Naive B cell (primary cell): ENCODE measurements around the gene NAA25. TPM values are rescaled to one million over a fixed set of nuclear protein-coding genes. Genes with fewer than 3 reads are reported as not detected.
A peak's percentile ranks its signal among the peaks of the same experiment; 100 is the strongest.
"Not testable (repeated sequence)": the region's sequence is repeated elsewhere in the genome, so short reads cannot be mapped to it uniquely, and the experiment has no call there.

Experiments used
- ATAC-seq, 2 donors: fragments of 150-1000 bp; cut with Tn5 transposase; 2 replicates each; pipeline ENCODE4 v1.10.0; 2021; ENCODE audit warnings: low read depth in 2 of 2, mild to moderate bottlenecking in 2 of 2, moderate library complexity in 2 of 2
- DNase-seq: peaks from one replicate; pipeline ENCODE4 v3.0.0; 2022
- H3K27ac Mint-ChIP-seq, 6 donors: one replicate each; pipeline ENCODE4 v1.8.0; 2020 to 2022; ENCODE audit warnings: mild to moderate bottlenecking in 6 of 6, mixed read lengths in 6 of 6, moderate library complexity in 5 of 6, inconsistent platforms in 2 of 6
- H3K27me3 Mint-ChIP-seq, 3 donors: one replicate each; pipeline ENCODE4 v1.8.0; 2021 to 2022; ENCODE audit warnings: mixed read lengths in 3 of 3, mild to moderate bottlenecking in 1 of 3
- H3K36me3 Mint-ChIP-seq, 2 donors: one replicate each; pipeline ENCODE4 v1.8.0; 2020 to 2022; ENCODE audit warnings: mixed read lengths in 2 of 2, inconsistent platforms in 1 of 2, mild to moderate bottlenecking in 1 of 2
- H3K4me1 Mint-ChIP-seq, 3 donors: one replicate each; pipeline ENCODE4 v1.8.0; 2020 to 2022; ENCODE audit warnings: mixed read lengths in 3 of 3, inconsistent platforms in 1 of 3, mild to moderate bottlenecking in 1 of 3, moderate library complexity in 1 of 3
- H3K4me3 Mint-ChIP-seq, 8 donors: one replicate each; pipeline ENCODE4 v1.8.0; 2020 to 2022; ENCODE audit warnings: mild to moderate bottlenecking in 8 of 8, mixed read lengths in 8 of 8, moderate library complexity in 8 of 8, inconsistent platforms in 2 of 8
- H3K9me3 Mint-ChIP-seq, 7 donors: one replicate each; pipeline ENCODE4 v1.8.0; 2020 to 2022; ENCODE audit warnings: mixed read lengths in 7 of 7, mild to moderate bottlenecking in 5 of 7, inconsistent platforms in 2 of 7, moderate library complexity in 1 of 7
- polyA plus RNA-seq, 6 donors: library from polyadenylated mRNA; unstranded; fragments of 300-500 nt; fragmentation: Illumina TruSeq; gene quantifications; one replicate each; pipeline ENCODE4 v1.2.3, GENCODE V29; 2021; ENCODE audit warnings: low read depth in 6 of 6

The NAA25 gene
- polyA plus RNA-seq, 6 donors from 2014 or later = 8.8 to 16.8 (median 10.2) TPM

- H3K27me3 Mint-ChIP-seq = no peaks in the 10 kb centered on the region
- peaks cover 8 to 26% of the 10 kb centered on the region in 2 donors for H3K36me3 Mint-ChIP-seq
- ATAC-seq (no peak), DNase-seq (no peak)
- peak overlapping the region in 4 of 6 donors; percentile 5 to 64 (median 30) for H3K27ac Mint-ChIP-seq
- H3K9me3 Mint-ChIP-seq = no peaks in the 10 kb centered on the region
- peaks cover 0 to 4% (median 0%) of the 10 kb centered on the region in 3 donors for H3K4me1 Mint-ChIP-seq
- H3K4me3 Mint-ChIP-seq = no peak overlapping the region
Observed at GRCh38 chr12:112087055-112087850, 21.3 kb downstream of the NAA25 start.

GRCh38 chr12:112066566-112066965 is 42.0 kb downstream of the NAA25 start:
- no peak for DNase-seq
- Mint-ChIP-seq H3K4me1 (no peaks in the 10 kb centered on the region), H3K4me3 (no peak overlapping the region), H3K27ac (peak overlapping the region in 3 of 6 donors; percentile 56 to 68 (median 64)), H3K9me3 (no peaks in the 10 kb centered on the region), H3K27me3 (no peaks in the 10 kb centered on the region), H3K36me3 (peaks cover 13 to 19% of the 10 kb centered on the region in 2 donors)
- no peak for ATAC-seq

- ATAC-seq (no peak), DNase-seq (no peak)
- H3K9me3 Mint-ChIP-seq = no peaks in the 10 kb centered on the region
- no peak overlapping the region for H3K4me3 Mint-ChIP-seq
- peaks cover 13 to 16% of the 10 kb centered on the region in 2 donors for H3K36me3 Mint-ChIP-seq
- no peaks in the 10 kb centered on the region for H3K27me3 Mint-ChIP-seq
- no peaks in the 10 kb centered on the region for H3K4me1 Mint-ChIP-seq
- H3K27ac Mint-ChIP-seq = no peak overlapping the region
Observed at GRCh38 chr12:112063273-112063672, 45.3 kb downstream of the NAA25 start.

- no peak overlapping the region for H3K4me3 Mint-ChIP-seq
- no peak for ATAC-seq
- no peaks in the 10 kb centered on the region for H3K9me3 Mint-ChIP-seq
- H3K36me3 Mint-ChIP-seq = peaks cover 2 to 11% of the 10 kb centered on the region in 2 donors
- H3K27me3 Mint-ChIP-seq = no peaks in the 10 kb centered on the region
- H3K4me1 Mint-ChIP-seq = no peaks in the 10 kb centered on the region
- peak overlapping the region in 2 of 6 donors; percentile 53 to 76 for H3K27ac Mint-ChIP-seq
- no peak for DNase-seq
Observed at GRCh38 chr12:112061137-112061536, 47.4 kb downstream of the NAA25 start.

- Mint-ChIP-seq H3K27me3 (no peaks in the 10 kb centered on the region), H3K9me3 (no peaks in the 10 kb centered on the region), H3K36me3 (peaks cover 28 to 35% of the 10 kb centered on the region in 2 donors), H3K27ac (no peak overlapping the region), H3K4me1 (peaks cover 12 to 14% (median 14%) of the 10 kb centered on the region in 3 donors), H3K4me3 (no peak overlapping the region)
- DNase-seq (no peak), ATAC-seq (no peak)
Observed at GRCh38 chr12:112049351-112049750, 59.2 kb downstream of the NAA25 start.

- Mint-ChIP-seq H3K27ac (peak overlapping the region in 2 of 6 donors; percentile 14 to 36), H3K36me3 (peaks cover 23 to 28% of the 10 kb centered on the region in 2 donors), H3K4me1 (peaks cover 12 to 14% (median 14%) of the 10 kb centered on the region in 3 donors), H3K4me3 (no peak overlapping the region), H3K27me3 (no peaks in the 10 kb centered on the region), H3K9me3 (no peaks in the 10 kb centered on the region)
- DNase-seq (no peak), ATAC-seq (no peak)
Observed at GRCh38 chr12:112046003-112046402, 62.6 kb downstream of the NAA25 start.

- Mint-ChIP-seq H3K27ac (peak overlapping the region in 1 of 6 donors; percentile 49), H3K36me3 (peaks cover 13 to 20% of the 10 kb centered on the region in 2 donors)
- H3K4me3 Mint-ChIP-seq, H3K27me3 Mint-ChIP-seq, DNase-seq, H3K4me1 Mint-ChIP-seq, H3K9me3 Mint-ChIP-seq, ATAC-seq: not testable (repeated sequence)
Observed at GRCh38 chr12:112036614-112037013, 72.0 kb downstream of the NAA25 start.

GRCh38 chr12:112035219-112035785 is 73.3 kb downstream of the NAA25 start:
- Mint-ChIP-seq H3K4me3 (no peak overlapping the region), H3K27ac (no peak overlapping the region), H3K27me3 (no peaks in the 10 kb centered on the region), H3K36me3 (peaks cover 13 to 20% of the 10 kb centered on the region in 2 donors), H3K4me1 (peaks cover 0 to 3% (median 0%) of the 10 kb centered on the region in 3 donors), H3K9me3 (no peaks in the 10 kb centered on the region)
- no peak for DNase-seq
- no peak for ATAC-seq

- H3K4me3 Mint-ChIP-seq = no peak overlapping the region
- no peaks in the 10 kb centered on the region for H3K9me3 Mint-ChIP-seq
- H3K36me3 Mint-ChIP-seq = peaks cover 7 to 8% of the 10 kb centered on the region in 2 donors
Observed at GRCh38 chr12:112032292-112032691, 76.3 kb downstream of the NAA25 start.

GRCh38 chr12:112031472-112031871 is 77.1 kb downstream of the NAA25 start:
- Mint-ChIP-seq H3K4me3 (no peak overlapping the region), H3K27ac (peak overlapping the region in 3 of 6 donors; percentile 7 to 65 (median 16)), H3K9me3 (no peaks in the 10 kb centered on the region), H3K4me1 (peaks cover 8 to 29% (median 17%) of the 10 kb centered on the region in 3 donors), H3K27me3 (no peaks in the 10 kb centered on the region), H3K36me3 (peaks cover 7 to 8% of the 10 kb centered on the region in 2 donors)
- no peak for ATAC-seq
- no peak for DNase-seq

More at GRCh38 chr12:112032292-112032691, 76.3 kb downstream of the NAA25 start:
- Mint-ChIP-seq H3K4me1 (peaks cover 7 to 24% (median 11%) of the 10 kb centered on the region in 3 donors), H3K27me3 (no peaks in the 10 kb centered on the region), H3K27ac (no peak overlapping the region)
- DNase-seq (no peak), ATAC-seq (no peak)

GRCh38 chr12:112029301-112029700 is 79.3 kb downstream of the NAA25 start:
- no peak overlapping the region for H3K4me3 Mint-ChIP-seq
- H3K4me1 Mint-ChIP-seq = peaks cover 15 to 40% (median 35%) of the 10 kb centered on the region in 3 donors
- DNase-seq = no peak
- H3K27ac Mint-ChIP-seq = no peak overlapping the region
- no peak for ATAC-seq
- no peaks in the 10 kb centered on the region for H3K9me3 Mint-ChIP-seq
- no peaks in the 10 kb centered on the region for H3K27me3 Mint-ChIP-seq
- peaks cover 11 to 21% of the 10 kb centered on the region in 2 donors for H3K36me3 Mint-ChIP-seq

GRCh38 chr12:112025808-112026375 is 82.7 kb downstream of the NAA25 start:
- DNase-seq (no peak), ATAC-seq (peak in 1 of 2 donors; percentile 39)
- H3K4me1 Mint-ChIP-seq = peaks cover 29 to 53% (median 51%) of the 10 kb centered on the region in 3 donors
- H3K36me3 Mint-ChIP-seq = peaks cover 21 to 23% of the 10 kb centered on the region in 2 donors
- peak overlapping the region; percentile 19 to 95 (median 70) for H3K27ac Mint-ChIP-seq
- H3K9me3 Mint-ChIP-seq = no peaks in the 10 kb centered on the region
- peak overlapping the region in 4 of 8 donors; percentile 6 to 63 (median 29) for H3K4me3 Mint-ChIP-seq
- no peaks in the 10 kb centered on the region for H3K27me3 Mint-ChIP-seq

- no peak overlapping the region for H3K4me3 Mint-ChIP-seq
- peaks cover 15 to 23% of the 10 kb centered on the region in 2 donors for H3K36me3 Mint-ChIP-seq
- H3K27ac Mint-ChIP-seq = peak overlapping the region in 1 of 6 donors; percentile 89
- no peaks in the 10 kb centered on the region for H3K27me3 Mint-ChIP-seq
- ATAC-seq (no peak), DNase-seq (no peak)
- H3K9me3 Mint-ChIP-seq = no peaks in the 10 kb centered on the region
- H3K4me1 Mint-ChIP-seq = peaks cover 36 to 62% (median 50%) of the 10 kb centered on the region in 3 donors
Observed at GRCh38 chr12:112023759-112024396, 84.7 kb downstream of the NAA25 start.
